Lung (tissue), 12 donors: ENCODE measurements around the gene TYMS. TPM values are rescaled to one million over a fixed set of nuclear protein-coding genes. Genes with fewer than 3 reads are reported as not detected.
A peak's percentile ranks its signal among the peaks of the same experiment; 100 is the strongest.

Experiments
- ATAC-seq: fragments of 200-7000 bp; cut with Tn5 transposase; one replicate; pipeline ENCODE4 v1.9.1; 2020; ENCODE audit warnings: moderate number of reproducible peaks; ENCODE audit not compliant: insufficient read depth, low FRiP score
- DNase-seq, 3 donors: peaks; one replicate each; pipeline ENCODE4 v3.0.0-alpha.2; 2013 to 2017
- H3K27ac ChIP-seq, 2 donors: one replicate each; pipeline ENCODE4 v1.5.1; 2013; ENCODE audit warnings: mild to moderate bottlenecking in 2 of 2, moderate library complexity in 2 of 2, control low read depth in 1 of 2, inconsistent platforms in 1 of 2, low read depth in 1 of 2, low read length in 1 of 2
- H3K27me3 ChIP-seq, 3 donors: one replicate each; pipeline ENCODE4 v1.5.1; 2013; ENCODE audit warnings: low read length in 2 of 3; ENCODE audit not compliant: control insufficient read depth in 3 of 3, insufficient read depth in 3 of 3
- H3K36me3 ChIP-seq, 4 donors: one replicate each; pipeline ENCODE4 v1.5.1; 2013; ENCODE audit warnings: low read length in 4 of 4, mild to moderate bottlenecking in 1 of 4, moderate library complexity in 1 of 4; ENCODE audit not compliant: control insufficient read depth in 4 of 4, insufficient read depth in 4 of 4
- H3K4me1 ChIP-seq, 5 donors: one replicate each; pipeline ENCODE4 v1.5.1; 2013; ENCODE audit warnings: low read length in 5 of 5, mild to moderate bottlenecking in 2 of 5, moderate library complexity in 1 of 5; ENCODE audit not compliant: control insufficient read depth in 5 of 5, insufficient read depth in 5 of 5
- H3K4me3 ChIP-seq: one replicate; pipeline ENCODE4 v1.5.1; 2013; ENCODE audit warnings: mild to moderate bottlenecking, control low read depth, moderate library complexity
- H3K9ac ChIP-seq, 2 donors: one replicate each; pipeline ENCODE4 v1.5.1; 2013; ENCODE audit warnings: low read length in 2 of 2, control low read depth in 1 of 2; ENCODE audit not compliant: insufficient read depth in 1 of 2
- H3K9me3 ChIP-seq, 4 donors: one replicate each; pipeline ENCODE4 v1.5.1; 2013; ENCODE audit warnings: low read length in 3 of 4, mild to moderate bottlenecking in 1 of 4, moderate library complexity in 1 of 4; ENCODE audit not compliant: control insufficient read depth in 4 of 4, insufficient read depth in 3 of 4
- CTCF ChIP-seq: IDR thresholded peaks from 2 replicates; pipeline ENCODE4 v1.5.1; 2012; ENCODE audit warnings: mild to moderate bottlenecking; ENCODE audit errors: control extremely low read depth, extremely low read depth
- WGBS, 2 donors: extraction: QIAGEN DNeasy Blood & Tissue Kit; methylation state at CpG; one replicate each; pipeline ENCODE4 v1.1.7; 2013; 5-methylcytosine and 5-hydroxymethylcytosine counted together
- polyA plus RNA-seq, 2 donors: library from polyadenylated mRNA; stranded (reverse); fragments of 200-250 nt; gene quantifications; one replicate each; pipeline ENCODE4 v1.2.1, GENCODE V29; 2013
- total RNA-seq, 2 donors: library from RNA; depleted of rRNA in 1 of 2; stranded (reverse); fragments of >200 nt in 1 of 2; gene quantifications; one replicate each; pipeline ENCODE4 v1.2.1, GENCODE V29; 2014 to 2021
- donor health status: control.
- donor health status: control.
- donor health status: Bipolar disorder and iron deficiency.
- donor health status: healthy.
- donor health status: DM: yes; HTN: yes; CAD: no.

Gene TYMS
- total and polyA plus RNA-seq, 4 donors, result 5.8 to 23.4 (median 8.2) TPM

GRCh38 chr18:710418-711300, 53.2 kb downstream of the TYMS start:
- peak overlapping the region in 1 of 2 donors; percentile 52 for H3K27ac ChIP-seq
- no peak overlapping the region for H3K4me3 ChIP-seq
- H3K27me3 ChIP-seq, result no peaks in the 10 kb centered on the region
- H3K9me3 ChIP-seq, result no peaks in the 10 kb centered on the region
- H3K4me1 ChIP-seq, result peaks cover 0 to 19% (median 5%) of the 10 kb centered on the region in 5 donors
- peaks cover 0 to 5% (median 0%) of the 10 kb centered on the region in 4 donors for H3K36me3 ChIP-seq
- 77 to 79% methylated on average over 3 of the region's 3 CpGs for WGBS, 2 donors
- DNase-seq, result peak in 2 of 3 donors; percentile 51 to 55
- no peak for TF ChIP-seq CTCF
- H3K9ac ChIP-seq, result no peak overlapping the region
- ATAC-seq, result no peak

- Histone ChIP-seq H3K9me3 (no peaks in the 10 kb centered on the region), H3K4me3 (peak overlapping the region; percentile 79), H3K9ac (peak overlapping the region; percentile 75 to 89), H3K27ac (peak overlapping the region; percentile 83 to 97), H3K4me1 (peaks cover 0 to 19% (median 5%) of the 10 kb centered on the region in 5 donors), H3K36me3 (peaks cover 0 to 4% (median 0%) of the 10 kb centered on the region in 4 donors), H3K27me3 (no peaks in the 10 kb centered on the region)
- DNase-seq (peak; percentile 56 to 67 (median 60)), ATAC-seq (no peak)
- TF ChIP-seq CTCF, result no peak
- 2 to 5% methylated on average over 8 of the region's 8 CpGs for WGBS, 2 donors
Observed at GRCh38 chr18:711310-711656, 53.8 kb downstream of the TYMS start.

- Histone ChIP-seq H3K4me3 (peak overlapping the region; percentile 79), H3K9me3 (no peaks in the 10 kb centered on the region), H3K27me3 (no peaks in the 10 kb centered on the region), H3K27ac (peak overlapping the region; percentile 83 to 97), H3K36me3 (peaks cover 0 to 2% (median 0%) of the 10 kb centered on the region in 4 donors), H3K9ac (peak overlapping the region; percentile 75 to 89), H3K4me1 (peaks cover 0 to 19% (median 5%) of the 10 kb centered on the region in 5 donors)
- DNase-seq (peak; percentile 78 to 91 (median 86)), ATAC-seq (peak; percentile 35)
- WGBS, 2 donors, result 0 to 1% methylated on average over 41 to 42 of the region's 42 CpGs
- no peak for TF ChIP-seq CTCF
Observed at GRCh38 chr18:711657-712400, 54.4 kb downstream of the TYMS start.
